ENCODE data around the gene FAM161B.

FAM161B gene

GRCh38 chr14:73977896-73978295 lies 28.0 kb upstream of the FAM161B start:
- no peak overlapping the region for H3K9ac ChIP-seq (ENCODE audit: low read length in 2 of 2)
- H3K36me3 ChIP-seq (ENCODE audit: control insufficient read depth in 2 of 2, insufficient read depth in 2 of 2, low read length in 2 of 2) = peaks cover 6 to 16% of the 10 kb centered on the region in 2 donors
- no peak overlapping the region for H3K27ac ChIP-seq (ENCODE audit: low read length)
- no peaks in the 10 kb centered on the region for H3K27me3 ChIP-seq (ENCODE audit: control insufficient read depth in 1 of 2, insufficient read depth in 2 of 2, low read length in 2 of 2)
- H3K4me3 ChIP-seq (ENCODE audit: low read length in 2 of 2) = no peak overlapping the region
- no peaks in the 10 kb centered on the region for H3K9me3 ChIP-seq (ENCODE audit: control insufficient read depth in 2 of 2, low read length in 2 of 2)
- no peaks in the 10 kb centered on the region for H3K4me1 ChIP-seq (ENCODE audit: control insufficient read depth, insufficient read depth, low read length)

GRCh38 chr14:73976125-73976524 lies 26.2 kb upstream of the FAM161B start:
- no peaks in the 10 kb centered on the region for H3K9me3 ChIP-seq (ENCODE audit: control insufficient read depth in 2 of 2, low read length in 2 of 2)
- H3K27me3 ChIP-seq (ENCODE audit: control insufficient read depth in 1 of 2, insufficient read depth in 2 of 2, low read length in 2 of 2) = no peaks in the 10 kb centered on the region
- no peaks in the 10 kb centered on the region for H3K4me1 ChIP-seq (ENCODE audit: control insufficient read depth, insufficient read depth, low read length)
- no peak overlapping the region for H3K4me3 ChIP-seq (ENCODE audit: low read length in 2 of 2)
- no peak overlapping the region for H3K9ac ChIP-seq (ENCODE audit: low read length in 2 of 2)
- peaks cover 9 to 16% of the 10 kb centered on the region in 2 donors for H3K36me3 ChIP-seq (ENCODE audit: control insufficient read depth in 2 of 2, insufficient read depth in 2 of 2, low read length in 2 of 2)
- H3K27ac ChIP-seq (ENCODE audit: low read length) = no peak overlapping the region

- Histone ChIP-seq H3K36me3 (ENCODE audit: control insufficient read depth in 2 of 2, insufficient read depth in 2 of 2, low read length in 2 of 2) (peaks cover 18 to 22% of the 10 kb centered on the region in 2 donors), H3K27ac (ENCODE audit: low read length) (no peak overlapping the region)
Observed at GRCh38 chr14:73973497-73973896, 23.6 kb upstream of the FAM161B start.

GRCh38 chr14:73968885-73969284 lies 19.0 kb upstream of the FAM161B start:
- Histone ChIP-seq H3K27ac (ENCODE audit: low read length) (no peak overlapping the region), H3K27me3 (ENCODE audit: control insufficient read depth in 1 of 2, insufficient read depth in 2 of 2, low read length in 2 of 2) (no peaks in the 10 kb centered on the region), H3K36me3 (ENCODE audit: control insufficient read depth in 2 of 2, insufficient read depth in 2 of 2, low read length in 2 of 2) (peaks cover 12 to 18% of the 10 kb centered on the region in 2 donors), H3K4me1 (ENCODE audit: control insufficient read depth, insufficient read depth, low read length) (no peaks in the 10 kb centered on the region), H3K9me3 (ENCODE audit: control insufficient read depth in 2 of 2, low read length in 2 of 2) (no peaks in the 10 kb centered on the region), H3K4me3 (ENCODE audit: low read length in 2 of 2) (no peak overlapping the region), H3K9ac (ENCODE audit: low read length in 2 of 2) (no peak overlapping the region)

More at GRCh38 chr14:73973497-73973896, 23.6 kb upstream of the FAM161B start:
- H3K27me3 ChIP-seq (ENCODE audit: control insufficient read depth in 1 of 2, insufficient read depth in 2 of 2, low read length in 2 of 2) = no peaks in the 10 kb centered on the region
- no peaks in the 10 kb centered on the region for H3K9me3 ChIP-seq (ENCODE audit: control insufficient read depth in 2 of 2, low read length in 2 of 2)
- no peak overlapping the region for H3K9ac ChIP-seq (ENCODE audit: low read length in 2 of 2)
- H3K4me3 ChIP-seq (ENCODE audit: low read length in 2 of 2) = no peak overlapping the region
- H3K4me1 ChIP-seq (ENCODE audit: control insufficient read depth, insufficient read depth, low read length) = no peaks in the 10 kb centered on the region

- no peaks in the 10 kb centered on the region for H3K9me3 ChIP-seq (ENCODE audit: control insufficient read depth in 2 of 2, low read length in 2 of 2)
- peaks cover 32 to 41% of the 10 kb centered on the region in 2 donors for H3K36me3 ChIP-seq (ENCODE audit: control insufficient read depth in 2 of 2, insufficient read depth in 2 of 2, low read length in 2 of 2)
- H3K27ac ChIP-seq (ENCODE audit: low read length) = no peak overlapping the region
- H3K9ac ChIP-seq (ENCODE audit: low read length in 2 of 2) = no peak overlapping the region
- H3K4me1 ChIP-seq (ENCODE audit: control insufficient read depth, insufficient read depth, low read length) = no peaks in the 10 kb centered on the region
- no peaks in the 10 kb centered on the region for H3K27me3 ChIP-seq (ENCODE audit: control insufficient read depth in 1 of 2, insufficient read depth in 2 of 2, low read length in 2 of 2)
- H3K4me3 ChIP-seq (ENCODE audit: low read length in 2 of 2) = no peak overlapping the region
Observed at GRCh38 chr14:73965216-73965615, 15.3 kb upstream of the FAM161B start.

- H3K27me3 ChIP-seq (ENCODE audit: control insufficient read depth in 1 of 2, insufficient read depth in 2 of 2, low read length in 2 of 2) = no peaks in the 10 kb centered on the region
- H3K4me1 ChIP-seq (ENCODE audit: control insufficient read depth, insufficient read depth, low read length) = no peaks in the 10 kb centered on the region
- peaks cover 51 to 61% of the 10 kb centered on the region in 2 donors for H3K36me3 ChIP-seq (ENCODE audit: control insufficient read depth in 2 of 2, insufficient read depth in 2 of 2, low read length in 2 of 2)
- no peaks in the 10 kb centered on the region for H3K9me3 ChIP-seq (ENCODE audit: control insufficient read depth in 2 of 2, low read length in 2 of 2)
- H3K9ac ChIP-seq (ENCODE audit: low read length in 2 of 2) = no peak overlapping the region
- H3K27ac ChIP-seq (ENCODE audit: low read length) = no peak overlapping the region
- H3K4me3 ChIP-seq (ENCODE audit: low read length in 2 of 2) = no peak overlapping the region
Observed at GRCh38 chr14:73961192-73961591, 11.3 kb upstream of the FAM161B start.

GRCh38 chr14:73958591-73958990 lies 8.7 kb upstream of the FAM161B start:
- Histone ChIP-seq H3K4me3 (ENCODE audit: low read length in 2 of 2) (no peak overlapping the region), H3K27me3 (ENCODE audit: control insufficient read depth in 1 of 2, insufficient read depth in 2 of 2, low read length in 2 of 2) (no peaks in the 10 kb centered on the region), H3K36me3 (ENCODE audit: control insufficient read depth in 2 of 2, insufficient read depth in 2 of 2, low read length in 2 of 2) (peaks cover 63 to 69% of the 10 kb centered on the region in 2 donors)

GRCh38 chr14:73955674-73956073 lies 5.8 kb upstream of the FAM161B start:
- H3K27ac ChIP-seq (ENCODE audit: low read length) = no peak overlapping the region
- H3K9me3 ChIP-seq (ENCODE audit: control insufficient read depth in 2 of 2, low read length in 2 of 2) = no peaks in the 10 kb centered on the region
- no peaks in the 10 kb centered on the region for H3K27me3 ChIP-seq (ENCODE audit: control insufficient read depth in 1 of 2, insufficient read depth in 2 of 2, low read length in 2 of 2)
- H3K4me3 ChIP-seq (ENCODE audit: low read length in 2 of 2) = no peak overlapping the region
- peaks cover 6% of the 10 kb centered on the region for H3K4me1 ChIP-seq (ENCODE audit: control insufficient read depth, insufficient read depth, low read length)
- no peak overlapping the region for H3K9ac ChIP-seq (ENCODE audit: low read length in 2 of 2)
- H3K36me3 ChIP-seq (ENCODE audit: control insufficient read depth in 2 of 2, insufficient read depth in 2 of 2, low read length in 2 of 2) = peaks cover 41 to 53% of the 10 kb centered on the region in 2 donors

More at GRCh38 chr14:73958591-73958990, 8.7 kb upstream of the FAM161B start:
- Histone ChIP-seq H3K27ac (ENCODE audit: low read length) (no peak overlapping the region), H3K9me3 (ENCODE audit: control insufficient read depth in 2 of 2, low read length in 2 of 2) (no peaks in the 10 kb centered on the region), H3K9ac (ENCODE audit: low read length in 2 of 2) (no peak overlapping the region), H3K4me1 (ENCODE audit: control insufficient read depth, insufficient read depth, low read length) (no peaks in the 10 kb centered on the region)

GRCh38 chr14:73953731-73954130 lies 3.8 kb upstream of the FAM161B start:
- no peaks in the 10 kb centered on the region for H3K27me3 ChIP-seq (ENCODE audit: control insufficient read depth in 1 of 2, insufficient read depth in 2 of 2, low read length in 2 of 2)
- no peaks in the 10 kb centered on the region for H3K9me3 ChIP-seq (ENCODE audit: control insufficient read depth in 2 of 2, low read length in 2 of 2)
- H3K36me3 ChIP-seq (ENCODE audit: control insufficient read depth in 2 of 2, insufficient read depth in 2 of 2, low read length in 2 of 2) = peaks cover 26 to 35% of the 10 kb centered on the region in 2 donors
- H3K9ac ChIP-seq (ENCODE audit: low read length in 2 of 2) = no peak overlapping the region
- H3K4me1 ChIP-seq (ENCODE audit: control insufficient read depth, insufficient read depth, low read length) = peaks cover 6% of the 10 kb centered on the region
- H3K27ac ChIP-seq (ENCODE audit: low read length) = no peak overlapping the region
- no peak overlapping the region for H3K4me3 ChIP-seq (ENCODE audit: low read length in 2 of 2)

- Histone ChIP-seq H3K4me3 (ENCODE audit: low read length in 2 of 2) (no peak overlapping the region), H3K9me3 (ENCODE audit: control insufficient read depth in 2 of 2, low read length in 2 of 2) (no peaks in the 10 kb centered on the region), H3K9ac (ENCODE audit: low read length in 2 of 2) (no peak overlapping the region), H3K4me1 (ENCODE audit: control insufficient read depth, insufficient read depth, low read length) (no peaks in the 10 kb centered on the region), H3K27ac (ENCODE audit: low read length) (no peak overlapping the region), H3K27me3 (ENCODE audit: control insufficient read depth in 1 of 2, insufficient read depth in 2 of 2, low read length in 2 of 2) (no peaks in the 10 kb centered on the region), H3K36me3 (ENCODE audit: control insufficient read depth in 2 of 2, insufficient read depth in 2 of 2, low read length in 2 of 2) (peaks cover 15 to 28% of the 10 kb centered on the region in 2 donors)
Observed at GRCh38 chr14:73945159-73945670, 4.7 kb downstream of the FAM161B start.

- H3K36me3 ChIP-seq (ENCODE audit: control insufficient read depth in 2 of 2, insufficient read depth in 2 of 2, low read length in 2 of 2) = peaks cover 19 to 33% of the 10 kb centered on the region in 2 donors
Observed at GRCh38 chr14:73944432-73945158, 5.3 kb downstream of the FAM161B start.

More at GRCh38 chr14:73944432-73945158, 5.3 kb downstream of the FAM161B start:
- H3K27ac ChIP-seq (ENCODE audit: low read length) = no peak overlapping the region
- no peak overlapping the region for H3K9ac ChIP-seq (ENCODE audit: low read length in 2 of 2)
- no peaks in the 10 kb centered on the region for H3K27me3 ChIP-seq (ENCODE audit: control insufficient read depth in 1 of 2, insufficient read depth in 2 of 2, low read length in 2 of 2)
- H3K4me3 ChIP-seq (ENCODE audit: low read length in 2 of 2) = no peak overlapping the region
- H3K4me1 ChIP-seq (ENCODE audit: control insufficient read depth, insufficient read depth, low read length) = no peaks in the 10 kb centered on the region
- no peaks in the 10 kb centered on the region for H3K9me3 ChIP-seq (ENCODE audit: control insufficient read depth in 2 of 2, low read length in 2 of 2)
